SU-DHL-6 (cell line): Measurements from ENCODE around the gene ZSCAN31.
"Not testable (repeated sequence)": the region's sequence is repeated elsewhere in the genome, so short reads cannot be mapped to it uniquely, and the experiment has no call there.

Experiments
- H2AFZ ChIP-seq: fragments of 200-600 bp; sonication (generic); 2 replicates; pipeline ENCODE4 v1.6.1; 2014; ENCODE audit warnings: low read depth, mild to moderate bottlenecking, moderate library complexity, mixed read lengths, antibody characterized with exemption, low read length; ENCODE audit not compliant: severe bottlenecking
- H3F3A ChIP-seq: fragments of 200-600 bp; shearing (Covaris generic); 2 replicates; pipeline ENCODE4 v1.6.0; 2016; ENCODE audit warnings: antibody characterized with exemption, mild to moderate bottlenecking; ENCODE audit not compliant: insufficient read depth
- H3K27ac ChIP-seq: fragments of 200-600 bp; sonication (generic); 2 replicates; pipeline ENCODE4 v1.5.1; 2016; ENCODE audit warnings: low read depth, mild to moderate bottlenecking, low read length, moderate library complexity, mixed read lengths
- H3K27me3 ChIP-seq: fragments of 200-600 bp; sonication (generic), shearing (Covaris generic); 2 replicates; pipeline ENCODE4 v1.6.0; 2014; ENCODE audit warnings: mild to moderate bottlenecking, low read length
- H3K36me3 ChIP-seq: fragments of 200-600 bp; sonication (generic); 2 replicates; pipeline ENCODE4 v1.6.1; 2014; ENCODE audit warnings: mild to moderate bottlenecking, low read length, mixed read lengths
- H3K4me2 ChIP-seq: fragments of 300-600, 200-600 bp; shearing (Covaris generic), sonication (generic); 2 replicates; pipeline ENCODE4 v1.6.0; 2014; ENCODE audit warnings: low read length, low read depth, mild to moderate bottlenecking; ENCODE audit not compliant: poor library complexity, severe bottlenecking
- H3K4me3 ChIP-seq: fragments of 200-600 bp; sonication (generic); 2 replicates; pipeline ENCODE4 v1.5.1; 2014; ENCODE audit warnings: antibody characterized with exemption, low read length, mild to moderate bottlenecking, mixed read lengths; ENCODE audit not compliant: insufficient read depth, poor library complexity, severe bottlenecking
- H3K79me2 ChIP-seq: fragments of 200-600 bp; sonication (generic); 2 replicates; pipeline ENCODE4 v1.6.1; 2014; ENCODE audit warnings: mild to moderate bottlenecking, low read length, moderate library complexity; ENCODE audit not compliant: insufficient read depth
- H3K9ac ChIP-seq: fragments of 200-600 bp; sonication (generic); 2 replicates; pipeline ENCODE4 v1.7.0; 2014; ENCODE audit warnings: mild to moderate bottlenecking, low read length
- H3K9me2 ChIP-seq: fragments of 200-600 bp; sonication (generic); replicated peaks from 2 replicates; pipeline ENCODE4 v1.6.1; 2014; ENCODE audit warnings: low read length; ENCODE audit not compliant: insufficient read depth
- H3K9me3 ChIP-seq: fragments of 200-600 bp; sonication (generic); 2 replicates; pipeline ENCODE4 v1.6.1; 2014; ENCODE audit warnings: low read length, mixed read lengths; ENCODE audit not compliant: insufficient read depth
- H4K20me1 ChIP-seq: fragments of 200-600 bp; sonication (generic); 2 replicates; pipeline ENCODE4 v1.6.1; 2014; ENCODE audit warnings: low read depth, mild to moderate bottlenecking, antibody characterized with exemption, low read length, moderate library complexity, mixed read lengths
- CTCF ChIP-seq: fragments of 200-600 bp; sonication (generic); IDR thresholded peaks from one replicate; pipeline ENCODE4 v1.5.1; 2017; ENCODE audit warnings: antibody characterized with exemption, mild to moderate bottlenecking, low read length, moderate library complexity; ENCODE audit not compliant: insufficient read depth, poor library complexity, severe bottlenecking
- EZH2phosphoT487 ChIP-seq: fragments of 200-600 bp; sonication (generic), shearing (Covaris generic); conservative IDR thresholded peaks from 2 replicates; pipeline ENCODE4 v1.6.1; 2018; ENCODE audit warnings: mild to moderate bottlenecking, antibody characterized with exemption, low read length, moderate library complexity, mixed read lengths

ZSCAN31 gene

GRCh38 chr6:28322661-28323060, 13.3 kb downstream of the ZSCAN31 start:
- Histone ChIP-seq H4K20me1 (no peaks in the 10 kb centered on the region), H3K4me3 (no peak overlapping the region), H3K9me2 (no peaks in the 10 kb centered on the region), H3K27ac (no peak overlapping the region), H3K4me2 (no peak overlapping the region), H3F3A (no peaks in the 10 kb centered on the region), H3K79me2 (no peaks in the 10 kb centered on the region), H3K27me3 (no peaks in the 10 kb centered on the region), H3K36me3 (no peaks in the 10 kb centered on the region), H3K9ac (no peak overlapping the region), H2AFZ (no peak overlapping the region), H3K9me3 (peaks cover 28% of the 10 kb centered on the region)
- TF ChIP-seq EZH2phosphoT487 = no peak
- no peak for TF ChIP-seq CTCF

- not testable (repeated sequence) for H3K4me2 ChIP-seq, H3K27ac ChIP-seq, H3K9me2 ChIP-seq, H4K20me1 ChIP-seq, H3K9me3 ChIP-seq, H2AFZ ChIP-seq, H3F3A ChIP-seq, H3K27me3 ChIP-seq, H3K79me2 ChIP-seq, H3K4me3 ChIP-seq, H3K36me3 ChIP-seq, H3K9ac ChIP-seq
Observed at GRCh38 chr6:28317866-28318265, 18.1 kb downstream of the ZSCAN31 start.

- no peak overlapping the region for H2AFZ ChIP-seq
- no peaks in the 10 kb centered on the region for H4K20me1 ChIP-seq
- no peaks in the 10 kb centered on the region for H3K79me2 ChIP-seq
- no peaks in the 10 kb centered on the region for H3K9me2 ChIP-seq
- H3K27ac ChIP-seq = no peak overlapping the region
- no peaks in the 10 kb centered on the region for H3K9me3 ChIP-seq
- H3K27me3 ChIP-seq = no peaks in the 10 kb centered on the region
- no peak overlapping the region for H3K4me2 ChIP-seq
- no peak overlapping the region for H3K4me3 ChIP-seq
- H3K36me3 ChIP-seq = no peaks in the 10 kb centered on the region
- H3F3A ChIP-seq = no peaks in the 10 kb centered on the region
- no peak for TF ChIP-seq EZH2phosphoT487
- TF ChIP-seq CTCF = no peak
- no peak overlapping the region for H3K9ac ChIP-seq
Observed at GRCh38 chr6:28315628-28316027, 20.3 kb downstream of the ZSCAN31 start.

- TF ChIP-seq CTCF (no peak), EZH2phosphoT487 (no peak)
- Histone ChIP-seq H3K9me2 (no peaks in the 10 kb centered on the region), H3K9ac (no peak overlapping the region), H3K36me3 (no peaks in the 10 kb centered on the region), H4K20me1 (no peaks in the 10 kb centered on the region), H3K4me2 (no peak overlapping the region), H3K79me2 (no peaks in the 10 kb centered on the region), H3K27me3 (no peaks in the 10 kb centered on the region), H3K9me3 (no peaks in the 10 kb centered on the region), H3K27ac (no peak overlapping the region), H3F3A (no peaks in the 10 kb centered on the region), H2AFZ (no peak overlapping the region), H3K4me3 (no peak overlapping the region)
Observed at GRCh38 chr6:28312939-28313338, 23.0 kb downstream of the ZSCAN31 start.
